Measurements from ENCODE around the gene KIR3DL2.
"Not testable (repeated sequence)": the region's sequence is repeated elsewhere in the genome, so short reads cannot be mapped to it uniquely, and the experiment has no call there.

GRCh38 chr19:54816251-54816650 lies 34.0 kb upstream of the KIR3DL2 start, which contains the start of gene KIR3DL1:
- TF ChIP-seq, protein P1, sequence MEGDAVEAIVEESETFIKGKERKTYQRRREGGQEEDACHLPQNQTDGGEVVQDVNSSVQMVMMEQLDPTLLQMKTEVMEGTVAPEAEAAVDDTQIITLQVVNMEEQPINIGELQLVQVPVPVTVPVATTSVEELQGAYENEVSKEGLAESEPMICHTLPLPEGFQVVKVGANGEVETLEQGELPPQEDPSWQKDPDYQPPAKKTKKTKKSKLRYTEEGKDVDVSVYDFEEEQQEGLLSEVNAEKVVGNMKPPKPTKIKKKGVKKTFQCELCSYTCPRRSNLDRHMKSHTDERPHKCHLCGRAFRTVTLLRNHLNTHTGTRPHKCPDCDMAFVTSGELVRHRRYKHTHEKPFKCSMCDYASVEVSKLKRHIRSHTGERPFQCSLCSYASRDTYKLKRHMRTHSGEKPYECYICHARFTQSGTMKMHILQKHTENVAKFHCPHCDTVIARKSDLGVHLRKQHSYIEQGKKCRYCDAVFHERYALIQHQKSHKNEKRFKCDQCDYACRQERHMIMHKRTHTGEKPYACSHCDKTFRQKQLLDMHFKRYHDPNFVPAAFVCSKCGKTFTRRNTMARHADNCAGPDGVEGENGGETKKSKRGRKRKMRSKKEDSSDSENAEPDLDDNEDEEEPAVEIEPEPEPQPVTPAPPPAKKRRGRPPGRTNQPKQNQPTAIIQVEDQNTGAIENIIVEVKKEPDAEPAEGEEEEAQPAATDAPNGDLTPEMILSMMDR (IDR thresholded peaks at IDR 0.05): not testable (repeated sequence)
- TF ChIP-seq POLR2A (IDR thresholded peaks at IDR 0.05): not testable (repeated sequence)
